RWPE2 (cell line): ENCODE results near the gene GTF3C5.
A peak's percentile ranks its signal among the peaks of the same experiment; 100 is the strongest.

Experiments used
- ATAC-seq: fragments of 200-7000 bp; cut with Tn5 transposase; 3 replicates; pipeline ENCODE4 v1.9.1; 2021; ENCODE audit warnings: low read depth
- DNase-seq: peaks from one replicate; pipeline ENCODE4 v3.0.0-alpha.2; 2020; ENCODE audit warnings: low spot score
- H3K27ac ChIP-seq: fragments of 450-650 bp; 2 replicates; pipeline ENCODE4 v1.5.1; 2017; ENCODE audit warnings: mild to moderate bottlenecking; ENCODE audit not compliant: poor library complexity, severe bottlenecking
- H3K27me3 ChIP-seq: fragments of 250-450 bp; sonication (Bioruptor Pico); 2 replicates; pipeline ENCODE4 v1.5.1; 2021; ENCODE audit warnings: mild to moderate bottlenecking, moderate library complexity; ENCODE audit not compliant: insufficient read depth, poor library complexity, severe bottlenecking
- H3K36me3 ChIP-seq: fragments of 250-450 bp; sonication (Bioruptor Pico); 2 replicates; pipeline ENCODE4 v1.5.1; 2020; ENCODE audit warnings: low read depth, mild to moderate bottlenecking, moderate library complexity
- H3K4me1 ChIP-seq: fragments of 250-450 bp; sonication (Bioruptor Pico); 2 replicates; pipeline ENCODE4 v1.5.1; 2021; ENCODE audit warnings: mild to moderate bottlenecking, moderate library complexity; ENCODE audit not compliant: insufficient read depth, poor library complexity, severe bottlenecking
- H3K4me3 ChIP-seq: fragments of 250-450 bp; sonication (Bioruptor Pico); 2 replicates; pipeline ENCODE4 v1.5.1; 2021; ENCODE audit warnings: mild to moderate bottlenecking, moderate library complexity; ENCODE audit not compliant: severe bottlenecking
- H3K9me3 ChIP-seq: fragments of 250-450 bp; sonication (Bioruptor Pico); 2 replicates; pipeline ENCODE4 v1.5.1; 2021; ENCODE audit warnings: mild to moderate bottlenecking, moderate library complexity; ENCODE audit not compliant: severe bottlenecking
- CTCF ChIP-seq: fragments of 450-650 bp; IDR thresholded peaks from one replicate; pipeline ENCODE4 v1.5.1; 2017; ENCODE audit warnings: mild to moderate bottlenecking, moderate library complexity; ENCODE audit not compliant: poor library complexity, severe bottlenecking

Gene GTF3C5

GRCh38 chr9:133102190-133103021 lies 71.6 kb downstream of the GTF3C5 start:
- TF ChIP-seq CTCF: no peak
- no peak overlapping the region for H3K27ac ChIP-seq
- DNase-seq: peak; percentile 61
- H3K9me3 ChIP-seq: no peaks in the 10 kb centered on the region
- no peaks in the 10 kb centered on the region for H3K27me3 ChIP-seq
- peaks cover 60% of the 10 kb centered on the region for H3K36me3 ChIP-seq
- no peaks in the 10 kb centered on the region for H3K4me1 ChIP-seq
- ATAC-seq: no peak
- H3K4me3 ChIP-seq: no peak overlapping the region

DNA sequence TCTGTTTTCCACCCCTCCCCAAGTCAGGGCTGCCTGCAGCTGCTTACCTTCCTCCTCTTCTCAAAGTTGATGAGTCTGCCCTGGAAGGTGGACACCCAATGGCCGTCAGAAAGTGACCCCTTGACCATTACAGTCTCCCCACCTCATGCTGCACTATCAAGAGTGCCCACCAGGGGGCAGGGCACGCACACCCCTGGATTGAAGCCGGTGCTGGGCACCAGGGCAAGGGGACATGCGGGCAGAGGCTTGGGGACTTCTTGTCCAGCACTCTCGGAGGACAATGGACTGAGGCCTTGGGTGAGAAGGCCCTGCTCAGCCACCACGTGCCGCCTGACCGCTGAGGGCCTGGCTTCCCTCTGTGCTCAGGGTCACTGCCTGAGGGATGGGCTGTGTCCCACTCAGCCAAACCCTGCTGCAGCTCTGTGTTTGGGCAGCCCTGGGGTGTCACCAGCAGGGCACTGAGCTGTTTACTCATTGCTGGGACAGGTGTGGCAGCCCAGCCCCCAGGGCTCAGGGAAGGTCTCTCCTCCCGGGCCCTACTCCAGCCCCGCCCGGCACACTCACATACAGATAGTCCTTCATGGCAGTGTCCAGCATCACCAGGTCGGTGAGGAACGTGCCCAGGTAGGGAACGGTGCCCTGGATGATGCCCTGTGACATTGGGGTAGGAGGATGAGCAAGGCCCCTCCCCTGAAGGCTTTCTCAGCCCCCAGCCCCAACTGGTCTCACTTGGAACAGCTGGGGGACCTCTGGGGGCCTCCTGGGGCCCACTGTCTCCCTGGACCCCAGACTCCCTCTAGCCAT lies 72.6 kb downstream of the GTF3C5 start:
- H3K4me3 ChIP-seq: no peak overlapping the region
- no peaks in the 10 kb centered on the region for H3K4me1 ChIP-seq
- H3K9me3 ChIP-seq: no peaks in the 10 kb centered on the region
- peaks cover 54% of the 10 kb centered on the region for H3K36me3 ChIP-seq
- H3K27me3 ChIP-seq: no peaks in the 10 kb centered on the region
- TF ChIP-seq CTCF: peak; percentile 93
- peak; percentile 49 for DNase-seq
- ATAC-seq: peak; percentile 40; the same call in 2 of the 3 replicates
- H3K27ac ChIP-seq: no peak overlapping the region

DNA sequence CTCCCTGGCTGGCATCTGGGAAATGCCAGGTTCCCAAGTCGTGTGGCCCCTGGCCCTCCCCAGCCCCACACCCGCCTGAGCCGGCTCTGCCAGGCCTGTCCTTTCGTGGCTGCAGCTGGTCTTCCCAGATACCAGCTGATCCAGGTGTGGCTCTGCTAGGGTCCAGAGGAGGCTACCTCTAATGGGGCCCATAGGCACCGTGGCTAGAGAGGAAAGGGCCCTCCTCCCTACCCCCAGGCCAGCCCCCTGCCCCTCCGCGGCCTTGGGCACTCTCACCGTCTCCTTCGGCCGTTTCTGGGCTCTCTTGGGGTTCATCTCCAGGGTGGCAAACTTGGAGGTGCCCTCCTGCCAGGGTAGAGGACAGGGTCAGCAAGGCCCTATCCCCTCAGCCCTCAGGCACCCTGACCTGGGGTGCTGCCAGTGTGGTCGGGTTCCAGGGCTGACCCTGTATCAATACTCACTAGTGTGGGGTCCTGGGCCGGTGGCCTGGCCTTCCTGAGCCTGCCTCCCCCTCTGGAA lies 73.2 kb downstream of the GTF3C5 start:
- Histone ChIP-seq H3K27ac (no peak overlapping the region), H3K27me3 (no peaks in the 10 kb centered on the region), H3K9me3 (no peaks in the 10 kb centered on the region), H3K36me3 (peaks cover 54% of the 10 kb centered on the region), H3K4me1 (no peaks in the 10 kb centered on the region), H3K4me3 (no peak overlapping the region)
- DNase-seq (peak; percentile 47), ATAC-seq (no peak)
- TF ChIP-seq CTCF: no peak

GRCh38 chr9:133104718-133105460 lies 74.1 kb downstream of the GTF3C5 start:
- Histone ChIP-seq H3K27ac (no peak overlapping the region), H3K36me3 (peaks cover 48% of the 10 kb centered on the region), H3K27me3 (no peaks in the 10 kb centered on the region), H3K9me3 (no peaks in the 10 kb centered on the region), H3K4me3 (no peak overlapping the region), H3K4me1 (no peaks in the 10 kb centered on the region)
- TF ChIP-seq CTCF: no peak
- ATAC-seq (no peak), DNase-seq (peak; percentile 25)
